Tibial artery (tissue), 4 donors: ENCODE results near the gene ARHGAP24.

Experiments
- DNase-seq, 2 donors: peaks; one replicate each; pipeline ENCODE4 v3.0.0-alpha.2; 2019
- H3K27ac ChIP-seq, 2 donors: fragments of 200-600 bp; sonication (generic) in 1 of 2; 1 replicate in 1 of 2; 2 replicates in 1 of 2; pipeline ENCODE4 v1.5.1; 2018 to 2019; ENCODE audit warnings: mild to moderate bottlenecking in 1 of 2
- H3K27me3 ChIP-seq, 2 donors: fragments of 200-600 bp; sonication (generic) in 1 of 2; one replicate each; pipeline versions ENCODE4 v1.5.1 to v1.6.0; 2016 to 2019
- H3K36me3 ChIP-seq, 3 donors: fragments of 200-600 bp; sonication (generic) in 2 of 3; one replicate each; pipeline ENCODE4 v1.5.1; 2016 to 2019; ENCODE audit warnings: mild to moderate bottlenecking in 2 of 3
- H3K4me1 ChIP-seq, 4 donors: fragments of 200-600 bp; sonication (generic) in 2 of 4; 1 replicate in 3 of 4; 2 replicates in 1 of 4; pipeline ENCODE4 v1.5.1; 2016 to 2019
- H3K4me3 ChIP-seq, 2 donors: fragments of 200-600 bp; sonication (generic) in 1 of 2; 1 replicate in 1 of 2; 2 replicates in 1 of 2; pipeline ENCODE4 v1.5.1; 2018 to 2019; ENCODE audit warnings: mild to moderate bottlenecking in 2 of 2
- H3K9me3 ChIP-seq, 3 donors: fragments of 200-600 bp; sonication (generic) in 1 of 3; one replicate each; pipeline ENCODE4 v1.5.1; 2016 to 2019
- intact Hi-C: fragments of 100-400 bp; cut with DNase I; formaldehyde crosslinking; loops from one replicate; pipeline ENCODE4 v1.15.0; 2023; ENCODE audit warnings: low total_unique reads
- TF ChIP-seq, protein P1 (sequence below), 2 experiments: fragments of 200-600 bp in 1 of 2; fragments of 450-650 bp in 1 of 2; IDR thresholded peaks; one replicate each; pipeline ENCODE4 v1.5.1; 2017 to 2019; ENCODE audit warnings: antibody characterized with exemption in 2 of 2, mild to moderate bottlenecking in 1 of 2, moderate library complexity in 1 of 2

Gene ARHGAP24

DNA sequence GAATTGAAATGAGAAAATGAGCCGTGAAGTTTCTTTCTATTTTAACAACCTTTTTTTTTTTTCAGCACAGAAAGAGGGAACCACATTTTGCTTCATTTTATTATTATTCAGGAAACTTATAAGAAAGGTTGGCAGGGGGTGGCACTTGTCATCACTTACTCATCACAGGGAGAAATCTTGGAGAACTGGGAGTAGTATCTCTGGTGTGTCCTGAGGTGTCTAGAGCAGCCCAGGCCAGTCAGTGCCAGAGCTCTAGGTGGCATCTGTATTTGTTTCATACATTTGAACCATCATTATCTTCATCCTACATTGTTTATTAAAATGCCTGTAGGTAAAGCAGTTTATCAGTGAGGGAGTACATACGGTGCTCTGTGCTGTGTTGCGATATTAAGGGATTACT is 43.8 kb upstream of the ARHGAP24 start:
- DNase-seq, result no peak
- intact Hi-C loops, result no loop called here
- H3K4me3 ChIP-seq, result no peak overlapping the region
- H3K27me3 ChIP-seq, result no peaks in the 10 kb centered on the region
- no peak overlapping the region for H3K27ac ChIP-seq
- no peaks in the 10 kb centered on the region for H3K9me3 ChIP-seq
- H3K36me3 ChIP-seq, result no peaks in the 10 kb centered on the region
- TF ChIP-seq, protein P1, sequence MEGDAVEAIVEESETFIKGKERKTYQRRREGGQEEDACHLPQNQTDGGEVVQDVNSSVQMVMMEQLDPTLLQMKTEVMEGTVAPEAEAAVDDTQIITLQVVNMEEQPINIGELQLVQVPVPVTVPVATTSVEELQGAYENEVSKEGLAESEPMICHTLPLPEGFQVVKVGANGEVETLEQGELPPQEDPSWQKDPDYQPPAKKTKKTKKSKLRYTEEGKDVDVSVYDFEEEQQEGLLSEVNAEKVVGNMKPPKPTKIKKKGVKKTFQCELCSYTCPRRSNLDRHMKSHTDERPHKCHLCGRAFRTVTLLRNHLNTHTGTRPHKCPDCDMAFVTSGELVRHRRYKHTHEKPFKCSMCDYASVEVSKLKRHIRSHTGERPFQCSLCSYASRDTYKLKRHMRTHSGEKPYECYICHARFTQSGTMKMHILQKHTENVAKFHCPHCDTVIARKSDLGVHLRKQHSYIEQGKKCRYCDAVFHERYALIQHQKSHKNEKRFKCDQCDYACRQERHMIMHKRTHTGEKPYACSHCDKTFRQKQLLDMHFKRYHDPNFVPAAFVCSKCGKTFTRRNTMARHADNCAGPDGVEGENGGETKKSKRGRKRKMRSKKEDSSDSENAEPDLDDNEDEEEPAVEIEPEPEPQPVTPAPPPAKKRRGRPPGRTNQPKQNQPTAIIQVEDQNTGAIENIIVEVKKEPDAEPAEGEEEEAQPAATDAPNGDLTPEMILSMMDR (IDR thresholded peaks at IDR 0.05), result no peak
- H3K4me1 ChIP-seq, result no peaks in the 10 kb centered on the region

DNA sequence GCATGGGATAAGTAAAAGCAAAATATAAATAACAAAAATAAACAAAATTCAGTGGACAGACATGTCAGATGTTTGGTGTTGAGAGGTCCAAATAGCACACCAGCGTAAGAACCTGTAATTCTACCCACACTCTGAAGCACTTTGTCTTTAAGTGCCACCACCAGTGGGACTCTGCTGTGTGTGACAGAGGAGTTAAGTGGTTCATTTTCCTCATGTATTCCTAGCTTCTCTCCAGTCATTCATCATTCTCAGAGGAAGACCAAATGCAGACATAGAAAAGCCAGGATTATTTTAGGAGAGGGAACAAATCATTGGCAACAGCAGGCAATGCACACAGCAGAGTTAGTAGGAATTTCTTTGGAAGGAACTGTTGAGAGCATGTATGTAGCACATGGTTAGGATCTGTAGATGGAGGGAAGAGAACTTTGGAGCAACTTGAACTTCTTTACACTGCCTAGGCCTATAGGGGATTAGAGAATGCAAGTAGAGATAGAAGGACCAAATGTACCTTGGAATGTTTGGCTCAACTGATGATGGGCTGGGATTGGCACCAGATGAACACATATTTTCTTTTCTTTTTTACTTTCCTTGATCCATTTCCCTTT is 43.0 kb upstream of the ARHGAP24 start:
- Histone ChIP-seq H3K36me3 (no peaks in the 10 kb centered on the region), H3K4me1 (no peaks in the 10 kb centered on the region), H3K4me3 (no peak overlapping the region), H3K27ac (no peak overlapping the region), H3K27me3 (no peaks in the 10 kb centered on the region), H3K9me3 (no peaks in the 10 kb centered on the region)
- intact Hi-C loops, result no loop called here
- DNase-seq, result no peak
- TF ChIP-seq, protein P1 (IDR thresholded peaks at IDR 0.05), result no peak

DNA sequence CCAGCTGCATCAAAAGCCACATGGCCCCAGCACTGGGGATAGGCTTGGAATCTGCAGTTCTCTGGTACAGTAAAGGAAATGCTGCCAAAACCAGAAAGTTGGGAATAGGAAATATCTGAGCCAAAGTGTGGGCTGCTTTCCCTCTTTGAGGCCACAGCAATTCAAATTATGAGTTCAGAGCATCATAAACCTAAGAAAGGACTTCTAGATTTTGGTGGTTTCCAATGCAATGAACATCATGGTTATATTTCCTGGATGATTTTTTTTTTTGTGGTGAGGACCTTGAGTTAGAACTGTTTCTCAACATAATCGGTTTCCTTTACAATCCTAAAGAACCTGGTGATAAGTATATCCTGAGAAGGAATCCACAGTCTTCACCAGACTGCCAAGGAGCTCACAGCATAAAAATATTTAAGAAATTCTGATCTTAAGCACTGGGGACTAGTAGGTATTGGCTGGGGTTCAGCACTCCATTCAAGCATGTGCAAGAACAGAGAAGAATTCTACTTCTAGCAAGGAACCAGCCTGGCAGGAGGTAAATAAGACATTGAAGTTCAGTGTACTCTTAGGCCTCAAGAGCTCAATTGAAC is 29.8 kb upstream of the ARHGAP24 start:
- Histone ChIP-seq H3K36me3 (no peaks in the 10 kb centered on the region), H3K4me3 (no peak overlapping the region), H3K9me3 (no peaks in the 10 kb centered on the region), H3K4me1 (peaks cover 0 to 23% (median 3%) of the 10 kb centered on the region in 4 donors), H3K27me3 (no peaks in the 10 kb centered on the region), H3K27ac (no peak overlapping the region)
- TF ChIP-seq, protein P1 (IDR thresholded peaks at IDR 0.05), result no peak
- intact Hi-C loops, result no loop called here
- no peak for DNase-seq

GRCh38 chr4:85446141-85446861 is 28.6 kb upstream of the ARHGAP24 start:
- H3K4me3 ChIP-seq, result no peak overlapping the region
- DNase-seq, result no peak
- intact Hi-C loops, result no loop called here
- H3K9me3 ChIP-seq, result no peaks in the 10 kb centered on the region
- H3K27me3 ChIP-seq, result no peaks in the 10 kb centered on the region
- no peak overlapping the region for H3K27ac ChIP-seq
- H3K36me3 ChIP-seq, result no peaks in the 10 kb centered on the region
- peaks cover 0 to 23% (median 3%) of the 10 kb centered on the region in 4 donors for H3K4me1 ChIP-seq
- TF ChIP-seq, protein P1 (IDR thresholded peaks at IDR 0.05), result no peak

DNA sequence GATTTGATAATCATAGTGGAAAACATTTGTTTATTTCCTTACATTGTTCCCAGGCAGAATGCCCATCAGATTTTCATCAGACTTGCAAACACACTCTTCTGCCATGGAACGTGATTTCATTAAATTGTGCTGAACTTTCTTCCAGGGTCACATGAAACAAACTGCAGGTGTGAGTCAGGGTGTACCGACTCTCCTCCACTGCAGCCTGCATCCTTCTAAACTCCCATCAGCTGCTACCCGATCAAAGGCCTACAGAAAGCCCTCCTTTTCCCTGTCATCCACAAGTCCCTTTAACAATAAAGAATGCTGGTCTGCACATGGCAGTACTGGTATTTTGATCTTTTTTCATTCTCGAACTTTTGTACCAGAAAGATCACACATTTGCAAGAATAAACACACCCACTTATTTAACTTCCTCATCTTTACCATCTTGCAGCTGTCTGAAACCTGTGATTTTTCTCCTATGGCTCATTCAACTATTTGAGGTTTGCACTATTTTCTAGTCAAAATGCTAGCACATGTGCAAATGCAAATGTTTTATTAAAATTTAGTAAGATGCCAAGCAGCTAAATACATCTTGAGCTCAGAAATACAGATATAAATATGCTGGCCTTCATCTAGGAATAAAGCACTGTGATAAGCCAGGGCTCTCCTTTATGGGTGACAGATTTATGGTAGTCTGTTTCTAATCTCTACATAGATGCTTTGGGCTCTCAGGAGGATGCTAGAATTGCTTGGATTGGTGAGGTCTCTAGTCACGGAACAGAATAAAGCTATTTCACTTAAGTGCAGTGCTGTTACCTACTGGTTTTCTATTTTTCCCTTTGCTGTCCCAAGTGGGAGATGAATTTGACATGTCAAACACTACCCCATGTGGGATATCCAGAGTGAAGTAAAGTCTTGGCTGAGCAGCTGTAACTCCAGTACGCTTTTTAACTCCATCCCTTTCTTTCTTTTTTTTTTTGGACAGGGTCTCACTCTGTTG is 25.8 kb upstream of the ARHGAP24 start:
- no peak for DNase-seq
- TF ChIP-seq, protein P1 (IDR thresholded peaks at IDR 0.05), result no peak
- Histone ChIP-seq H3K4me3 (no peak overlapping the region), H3K4me1 (peaks cover 0 to 23% (median 3%) of the 10 kb centered on the region in 4 donors), H3K36me3 (no peaks in the 10 kb centered on the region), H3K27me3 (no peaks in the 10 kb centered on the region), H3K27ac (no peak overlapping the region), H3K9me3 (no peaks in the 10 kb centered on the region)
- intact Hi-C loops, result no loop called here
